Vagina (tissue), 2 donors: Measurements from ENCODE around the gene P2RY14. TPM values are rescaled to one million over a fixed set of nuclear protein-coding genes. Genes with fewer than 3 reads are reported as not detected.

Source experiments
- DNase-seq, 2 donors: peaks; one replicate each; pipeline ENCODE4 v3.0.0-alpha.2; 2017; ENCODE audit errors: extremely low spot score in 2 of 2
- H3K27ac ChIP-seq: fragments of 200-600 bp; sonication (generic); one replicate; pipeline ENCODE4 v1.5.1; 2019
- H3K27me3 ChIP-seq: fragments of 200-600 bp; sonication (generic); one replicate; pipeline ENCODE4 v1.5.1; 2019
- H3K36me3 ChIP-seq, 2 donors: fragments of 200-600 bp; sonication (generic); one replicate each; pipeline ENCODE4 v1.5.1; 2017 to 2019
- H3K4me1 ChIP-seq: fragments of 200-600 bp; sonication (generic); one replicate; pipeline ENCODE4 v1.5.1; 2019
- H3K4me3 ChIP-seq, 2 donors: fragments of 200-600 bp; sonication (generic); 1 replicate in 1 of 2; 2 replicates in 1 of 2; pipeline ENCODE4 v1.5.1; 2016 to 2019
- H3K9me3 ChIP-seq: fragments of 200-600 bp; sonication (generic); one replicate; pipeline ENCODE4 v1.5.1; 2019
- CTCF ChIP-seq, 3 experiments: fragments of 450-650 bp in 2 of 3; fragments of 200-600 bp in 1 of 3; sonication (generic) in 1 of 3; IDR thresholded peaks; one replicate each; pipeline ENCODE4 v1.5.1; 2017 to 2019; ENCODE audit warnings: antibody characterized with exemption in 3 of 3, mild to moderate bottlenecking in 2 of 3, moderate library complexity in 2 of 3
- POLR2A ChIP-seq, 2 donors: fragments of 450-650 bp; IDR thresholded peaks; one replicate each; pipeline ENCODE4 v1.6.1; 2017; ENCODE audit warnings: antibody characterized with exemption in 2 of 2, mild to moderate bottlenecking in 2 of 2, moderate library complexity in 2 of 2
- POLR2AphosphoS5 ChIP-seq, 2 donors: sonication (generic); formaldehyde crosslinking; IDR thresholded peaks; one replicate each; pipeline ENCODE4 v1.9.0; 2017; ENCODE audit warnings: antibody characterized with exemption in 2 of 2, mild to moderate bottlenecking in 2 of 2, low read depth in 1 of 2; ENCODE audit not compliant: insufficient read depth in 1 of 2
- intact Hi-C: fragments of 100-400 bp; cut with DNase I; formaldehyde crosslinking; loops from one replicate; pipeline ENCODE4 v1.15.1; 2023
- total RNA-seq: library from RNA; depleted of rRNA; stranded (reverse); fragments of >200 nt; gene quantifications from one replicate; pipeline ENCODE4 v1.2.3, GENCODE V29; 2016

The P2RY14 gene
- total RNA-seq, 1 donor from 2014 or later = 0.49 TPM

DNA sequence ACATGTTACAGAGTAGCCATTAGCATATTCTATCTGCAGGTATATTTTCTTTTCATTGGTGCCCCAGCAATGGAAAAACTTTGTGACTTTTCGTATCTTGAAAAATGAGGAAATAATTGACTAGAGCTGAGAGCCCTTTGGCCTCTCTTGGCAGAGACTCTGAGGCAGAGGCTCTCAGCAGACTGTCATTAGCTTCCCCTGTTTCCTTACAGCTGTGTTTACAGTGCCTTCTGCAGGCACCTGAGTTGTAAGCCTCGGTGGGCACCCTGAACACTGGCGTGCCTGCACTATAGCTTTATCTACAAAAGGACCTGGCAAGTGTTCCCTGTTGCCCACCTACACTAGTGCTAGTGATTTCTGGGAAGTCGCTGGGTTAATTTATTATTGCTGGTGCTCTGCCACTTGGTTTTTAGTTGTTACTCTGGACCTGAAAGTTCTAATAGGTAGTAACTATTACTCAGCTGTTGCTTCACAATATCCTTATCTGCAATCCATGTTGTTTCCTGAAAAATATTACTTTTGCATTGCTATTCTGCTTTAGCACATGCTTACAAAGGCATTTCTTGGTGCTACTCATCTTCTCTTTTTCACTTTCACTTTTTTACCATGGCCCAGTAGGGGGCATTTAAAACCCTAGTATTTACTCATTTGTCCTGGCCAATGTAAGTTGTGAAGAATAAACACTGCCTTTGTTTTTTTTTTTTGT, 67.5 kb downstream of the P2RY14 start:
- no peak overlapping the region for H3K27ac ChIP-seq
- TF ChIP-seq POLR2AphosphoS5 (IDR thresholded peaks at IDR 0.05; ENCODE audit: insufficient read depth in 1 of 2, low read depth in 1 of 2) = no peak
- no peak for TF ChIP-seq CTCF (IDR thresholded peaks at IDR 0.05)
- no peak for TF ChIP-seq POLR2A (IDR thresholded peaks at IDR 0.05)
- no peaks in the 10 kb centered on the region for H3K4me1 ChIP-seq
- H3K36me3 ChIP-seq = peaks cover 0 to 5% of the 10 kb centered on the region in 2 donors
- intact Hi-C loops = no loop called here
- H3K4me3 ChIP-seq = no peak overlapping the region
- no peak for DNase-seq
- H3K9me3 ChIP-seq = no peaks in the 10 kb centered on the region
- no peaks in the 10 kb centered on the region for H3K27me3 ChIP-seq

DNA sequence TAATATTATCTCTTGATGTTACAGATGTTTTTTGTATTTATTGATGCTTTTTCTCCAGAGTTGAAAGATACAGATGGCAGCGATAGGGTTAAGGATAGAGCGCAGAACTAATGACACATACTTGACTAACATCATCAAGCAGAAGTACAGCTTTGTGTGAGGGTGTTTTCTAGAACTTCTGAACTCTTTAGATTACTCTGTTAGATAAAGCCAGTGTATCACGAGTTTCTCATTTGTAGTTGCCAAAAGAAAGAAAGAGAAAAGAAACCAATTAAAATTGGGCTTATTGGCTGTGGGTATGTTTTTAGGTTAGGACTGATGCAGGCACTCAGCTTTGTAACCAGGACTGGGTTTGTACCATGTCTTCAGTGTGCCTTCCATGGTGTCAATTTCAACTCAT, 68.7 kb downstream of the P2RY14 start:
- TF ChIP-seq POLR2AphosphoS5 (IDR thresholded peaks at IDR 0.05; ENCODE audit: insufficient read depth in 1 of 2, low read depth in 1 of 2) (no peak), POLR2A (IDR thresholded peaks at IDR 0.05) (no peak), CTCF (IDR thresholded peaks at IDR 0.05) (no peak)
- Histone ChIP-seq H3K4me3 (no peak overlapping the region), H3K9me3 (no peaks in the 10 kb centered on the region), H3K27ac (no peak overlapping the region), H3K27me3 (no peaks in the 10 kb centered on the region), H3K36me3 (peaks cover 0 to 5% of the 10 kb centered on the region in 2 donors), H3K4me1 (no peaks in the 10 kb centered on the region)
- intact Hi-C loops = no loop called here
- no peak for DNase-seq

DNA sequence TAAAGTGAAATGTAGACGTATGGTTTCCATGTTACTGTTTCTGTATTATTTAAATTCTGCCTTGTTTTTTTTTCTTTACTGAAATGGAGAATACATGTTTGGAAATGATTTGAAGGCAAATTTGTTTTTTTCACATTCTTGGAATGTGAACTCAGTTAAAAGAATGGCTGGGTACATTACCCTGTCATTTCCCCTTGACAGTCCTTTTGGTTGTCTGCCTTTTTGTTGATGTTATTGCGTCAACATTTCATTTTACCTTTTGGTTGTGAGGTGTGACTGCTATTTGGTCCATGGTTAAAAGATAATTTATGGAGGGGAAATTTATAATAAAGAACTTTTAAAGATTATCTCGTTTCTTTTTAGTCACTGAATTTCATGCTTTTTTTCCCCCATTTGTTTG, 72.1 kb downstream of the P2RY14 start:
- Histone ChIP-seq H3K9me3 (no peaks in the 10 kb centered on the region), H3K27me3 (no peaks in the 10 kb centered on the region), H3K27ac (no peak overlapping the region), H3K4me1 (no peaks in the 10 kb centered on the region), H3K4me3 (no peak overlapping the region), H3K36me3 (no peaks in the 10 kb centered on the region)
- intact Hi-C loops = no loop called here
- no peak for DNase-seq
- no peak for TF ChIP-seq POLR2AphosphoS5 (IDR thresholded peaks at IDR 0.05; ENCODE audit: insufficient read depth in 1 of 2, low read depth in 1 of 2)
- TF ChIP-seq POLR2A (IDR thresholded peaks at IDR 0.05) = no peak
- no peak for TF ChIP-seq CTCF (IDR thresholded peaks at IDR 0.05)

DNA sequence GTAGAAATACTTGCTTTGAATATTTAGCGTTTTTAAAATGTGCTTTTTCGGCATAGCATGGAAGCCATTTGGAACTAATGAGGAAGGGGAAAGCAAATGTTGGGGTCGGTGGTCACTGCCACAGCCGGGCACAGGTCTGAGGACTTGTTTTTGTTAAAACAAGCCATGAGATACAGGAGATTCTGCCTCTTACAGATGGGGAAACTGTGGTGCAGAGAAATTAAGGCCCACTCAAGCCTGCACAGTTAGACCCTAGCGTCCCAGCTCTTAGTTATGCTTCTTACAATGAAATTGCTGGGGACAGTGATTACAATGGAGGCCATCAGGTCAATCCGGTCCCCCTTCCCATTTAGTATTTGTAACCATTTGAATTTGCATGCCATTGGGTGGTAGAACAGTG, 72.9 kb downstream of the P2RY14 start:
- Histone ChIP-seq H3K4me3 (no peak overlapping the region), H3K36me3 (no peaks in the 10 kb centered on the region), H3K27me3 (no peaks in the 10 kb centered on the region), H3K27ac (no peak overlapping the region), H3K4me1 (no peaks in the 10 kb centered on the region), H3K9me3 (no peaks in the 10 kb centered on the region)
- TF ChIP-seq POLR2A (IDR thresholded peaks at IDR 0.05) (no peak), CTCF (IDR thresholded peaks at IDR 0.05) (no peak), POLR2AphosphoS5 (IDR thresholded peaks at IDR 0.05; ENCODE audit: insufficient read depth in 1 of 2, low read depth in 1 of 2) (no peak)
- DNase-seq = no peak
- intact Hi-C loops = no loop called here

DNA sequence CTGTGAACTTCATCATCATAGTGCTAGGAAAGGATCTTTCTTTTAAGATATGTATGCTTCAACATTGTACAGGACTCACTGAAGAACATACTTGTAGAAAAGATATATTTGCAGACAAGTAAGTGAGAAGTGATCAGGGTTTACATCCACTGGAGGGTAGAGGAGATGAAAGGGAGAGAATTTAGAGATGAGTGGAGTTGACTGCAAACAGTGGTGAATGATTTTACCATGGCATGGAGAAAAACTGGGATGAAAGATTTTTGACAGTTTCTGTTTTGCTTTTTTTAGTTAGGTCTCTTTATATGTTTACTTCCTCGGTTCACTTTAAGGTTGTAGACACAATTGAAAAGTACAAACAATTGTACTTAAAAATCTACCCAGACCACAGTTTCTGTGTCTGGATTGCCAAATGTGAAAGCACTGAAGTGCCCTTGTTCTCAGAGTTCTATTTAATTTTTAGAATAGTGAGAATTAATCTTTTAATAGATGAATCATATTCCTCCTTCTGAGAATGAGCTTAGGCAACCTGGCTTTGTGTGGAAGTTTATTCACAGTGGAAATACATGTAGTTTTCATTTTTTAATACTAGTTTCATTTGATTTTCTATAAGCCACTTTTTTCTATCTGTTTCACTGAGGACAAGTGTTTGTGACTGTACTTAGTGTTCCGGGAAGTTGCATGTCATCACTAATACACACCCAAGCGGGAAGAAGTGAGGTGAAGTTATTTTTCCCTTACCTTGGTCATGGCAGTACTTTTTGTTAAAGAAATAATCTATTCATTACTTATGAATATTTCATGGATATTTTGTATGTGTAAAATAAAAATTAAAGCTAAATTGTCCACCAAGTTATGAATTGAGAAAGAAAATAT, 73.6 kb downstream of the P2RY14 start:
- TF ChIP-seq CTCF (IDR thresholded peaks at IDR 0.05) (no peak), POLR2A (IDR thresholded peaks at IDR 0.05) (no peak), POLR2AphosphoS5 (IDR thresholded peaks at IDR 0.05; ENCODE audit: insufficient read depth in 1 of 2, low read depth in 1 of 2) (no peak)
- intact Hi-C loops = no loop called here
- H3K27ac ChIP-seq = no peak overlapping the region

More for the DNA sequence above, 73.6 kb downstream of the P2RY14 start:
- Histone ChIP-seq H3K27me3 (no peaks in the 10 kb centered on the region), H3K4me3 (no peak overlapping the region), H3K9me3 (no peaks in the 10 kb centered on the region), H3K36me3 (no peaks in the 10 kb centered on the region), H3K4me1 (no peaks in the 10 kb centered on the region)
- DNase-seq = no peak
